Measurements from ENCODE around the gene STK39.

The STK39 gene

DNA sequence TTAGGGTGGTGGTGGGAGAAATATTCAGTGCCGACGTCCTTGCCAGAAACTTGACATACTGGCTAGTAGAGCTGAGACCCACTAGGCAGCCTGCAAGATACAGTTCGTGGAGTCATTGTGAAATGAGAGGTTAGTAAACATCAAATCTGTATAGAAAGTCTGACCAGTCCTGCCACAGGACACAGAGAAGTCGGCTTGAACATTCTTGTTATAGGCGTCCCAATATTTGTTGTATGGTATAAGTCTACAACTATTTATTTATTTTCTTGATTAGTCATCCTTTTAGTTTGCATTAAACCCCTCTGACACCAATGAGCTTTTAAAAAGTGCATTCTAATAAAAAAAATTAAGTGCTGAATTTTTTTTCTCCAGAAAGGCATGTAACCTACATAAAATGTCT lies 265.4 kb downstream of the STK39 start:
- no peak for DNase-seq (ENCODE audit: low read depth in 1 of 2, low spot score in 1 of 2)
- no peak overlapping the region for H3K4me3 ChIP-seq (replicated peaks; ENCODE audit: insufficient read depth, low read length)
- TF ChIP-seq, protein P1, sequence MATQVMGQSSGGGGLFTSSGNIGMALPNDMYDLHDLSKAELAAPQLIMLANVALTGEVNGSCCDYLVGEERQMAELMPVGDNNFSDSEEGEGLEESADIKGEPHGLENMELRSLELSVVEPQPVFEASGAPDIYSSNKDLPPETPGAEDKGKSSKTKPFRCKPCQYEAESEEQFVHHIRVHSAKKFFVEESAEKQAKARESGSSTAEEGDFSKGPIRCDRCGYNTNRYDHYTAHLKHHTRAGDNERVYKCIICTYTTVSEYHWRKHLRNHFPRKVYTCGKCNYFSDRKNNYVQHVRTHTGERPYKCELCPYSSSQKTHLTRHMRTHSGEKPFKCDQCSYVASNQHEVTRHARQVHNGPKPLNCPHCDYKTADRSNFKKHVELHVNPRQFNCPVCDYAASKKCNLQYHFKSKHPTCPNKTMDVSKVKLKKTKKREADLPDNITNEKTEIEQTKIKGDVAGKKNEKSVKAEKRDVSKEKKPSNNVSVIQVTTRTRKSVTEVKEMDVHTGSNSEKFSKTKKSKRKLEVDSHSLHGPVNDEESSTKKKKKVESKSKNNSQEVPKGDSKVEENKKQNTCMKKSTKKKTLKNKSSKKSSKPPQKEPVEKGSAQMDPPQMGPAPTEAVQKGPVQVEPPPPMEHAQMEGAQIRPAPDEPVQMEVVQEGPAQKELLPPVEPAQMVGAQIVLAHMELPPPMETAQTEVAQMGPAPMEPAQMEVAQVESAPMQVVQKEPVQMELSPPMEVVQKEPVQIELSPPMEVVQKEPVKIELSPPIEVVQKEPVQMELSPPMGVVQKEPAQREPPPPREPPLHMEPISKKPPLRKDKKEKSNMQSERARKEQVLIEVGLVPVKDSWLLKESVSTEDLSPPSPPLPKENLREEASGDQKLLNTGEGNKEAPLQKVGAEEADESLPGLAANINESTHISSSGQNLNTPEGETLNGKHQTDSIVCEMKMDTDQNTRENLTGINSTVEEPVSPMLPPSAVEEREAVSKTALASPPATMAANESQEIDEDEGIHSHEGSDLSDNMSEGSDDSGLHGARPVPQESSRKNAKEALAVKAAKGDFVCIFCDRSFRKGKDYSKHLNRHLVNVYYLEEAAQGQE (IDR thresholded peaks at IDR 0.05; ENCODE audit: insufficient replicate concordance, low read depth): no peak
- TF ChIP-seq GABPA (IDR thresholded peaks at IDR 0.05; ENCODE audit: low read depth): no peak
- no peak for TF ChIP-seq SPI1 (IDR thresholded peaks at IDR 0.05; ENCODE audit: borderline replicate concordance, low read depth)
- no peak for TF ChIP-seq POLR2AphosphoS5 (IDR thresholded peaks at IDR 0.05; ENCODE audit: low read depth)
- no peak for TF ChIP-seq CTCF (IDR thresholded peaks at IDR 0.05; ENCODE audit: insufficient read depth, low read length)
- no peaks in the 10 kb centered on the region for H3K27me3 ChIP-seq (ENCODE audit: insufficient read depth, poor library complexity, severe bottlenecking)
- no peak overlapping the region for H3K27ac ChIP-seq (replicated peaks)

DNA sequence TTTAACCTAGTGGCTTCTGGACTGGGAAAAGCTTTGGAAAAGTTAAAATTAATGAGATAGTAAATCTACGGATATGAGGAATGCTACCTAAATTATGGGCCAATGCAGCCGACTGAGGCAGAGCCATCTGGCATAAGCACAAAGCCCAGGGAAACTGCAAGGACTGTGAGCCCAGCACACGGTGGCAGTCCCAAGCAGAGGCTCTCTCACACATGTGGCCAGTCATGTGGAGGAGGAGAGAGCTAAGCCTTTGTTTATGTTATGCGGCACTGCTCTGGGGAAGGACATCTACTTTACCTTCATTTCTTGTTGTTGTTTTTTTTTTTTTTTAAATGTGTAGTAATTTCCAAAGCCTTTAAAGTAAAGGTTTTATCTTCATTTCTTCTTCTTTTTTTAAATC lies 267.0 kb downstream of the STK39 start:
- Histone ChIP-seq H3K27me3 (ENCODE audit: insufficient read depth, poor library complexity, severe bottlenecking) (no peaks in the 10 kb centered on the region), H3K27ac (replicated peaks) (no peak overlapping the region), H3K4me3 (replicated peaks; ENCODE audit: insufficient read depth, low read length) (no peak overlapping the region)
- no peak for DNase-seq (ENCODE audit: low read depth in 1 of 2, low spot score in 1 of 2)
- TF ChIP-seq CTCF (IDR thresholded peaks at IDR 0.05; ENCODE audit: insufficient read depth, low read length) (no peak), GABPA (IDR thresholded peaks at IDR 0.05; ENCODE audit: low read depth) (no peak), SPI1 (IDR thresholded peaks at IDR 0.05; ENCODE audit: borderline replicate concordance, low read depth) (no peak), POLR2AphosphoS5 (IDR thresholded peaks at IDR 0.05; ENCODE audit: low read depth) (no peak)
- TF ChIP-seq, protein P1 (IDR thresholded peaks at IDR 0.05; ENCODE audit: insufficient replicate concordance, low read depth): no peak

- no peak for DNase-seq (ENCODE audit: low read depth in 1 of 2, low spot score in 1 of 2)
- Histone ChIP-seq H3K27ac (replicated peaks) (no peak overlapping the region), H3K27me3 (ENCODE audit: insufficient read depth, poor library complexity, severe bottlenecking) (no peaks in the 10 kb centered on the region), H3K4me3 (replicated peaks; ENCODE audit: insufficient read depth, low read length) (no peak overlapping the region)
- TF ChIP-seq CTCF (IDR thresholded peaks at IDR 0.05; ENCODE audit: insufficient read depth, low read length): no peak
- no peak for TF ChIP-seq POLR2AphosphoS5 (IDR thresholded peaks at IDR 0.05; ENCODE audit: low read depth)
- TF ChIP-seq SPI1 (IDR thresholded peaks at IDR 0.05; ENCODE audit: borderline replicate concordance, low read depth): no peak
- no peak for TF ChIP-seq GABPA (IDR thresholded peaks at IDR 0.05; ENCODE audit: low read depth)
- TF ChIP-seq, protein P1 (IDR thresholded peaks at IDR 0.05; ENCODE audit: insufficient replicate concordance, low read depth): no peak
Observed at GRCh38 chr2:167972746-167973145, 274.6 kb downstream of the STK39 start.

Data from HL-60 (cell line).